ENCODE measurements around the gene SPECC1. TPM values are rescaled to one million over a fixed set of nuclear protein-coding genes. Genes with fewer than 3 reads are reported as not detected.
"Not testable (repeated sequence)": the region's sequence is repeated elsewhere in the genome, so short reads cannot be mapped to it uniquely, and the experiment has no call there.

Gene SPECC1
- total RNA-seq, 4 donors from 2014 or later, result 22.5 to 36.3 (median 33.2) TPM

DNA sequence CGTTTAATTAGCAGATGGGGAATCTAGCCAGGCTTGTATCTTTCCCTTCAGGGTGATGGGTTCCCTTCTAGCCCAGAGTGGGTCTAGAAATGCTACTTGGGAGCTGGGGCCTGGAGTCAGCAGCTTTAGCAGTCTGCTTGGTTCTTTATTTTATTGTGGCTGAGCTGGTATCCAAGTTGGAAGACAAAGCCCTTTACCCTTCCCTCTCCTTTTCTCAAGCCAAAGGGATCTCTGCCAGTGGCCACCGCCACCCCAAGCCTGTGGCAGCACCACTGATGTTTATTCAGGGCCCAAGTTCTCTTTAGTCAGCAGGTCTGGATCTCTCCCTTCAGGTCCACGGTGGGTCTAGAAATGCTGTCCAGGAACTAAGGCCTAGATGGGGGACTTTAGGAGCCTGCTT is 215.2 kb downstream of the SPECC1 start:
- 53 to 60% methylated on average over 2 of the region's 3 CpGs for WGBS, 2 donors (ENCODE audit: low coverage in 1 of 2)
- Histone ChIP-seq H3K4me1 (peaks cover 0 to 4% (median 0%) of the 10 kb centered on the region in 3 donors), H3K4me3 (no peak overlapping the region), H3K27me3 (no peaks in the 10 kb centered on the region), H3K36me3 (peaks cover 0 to 14% of the 10 kb centered on the region in 2 donors), H3K9me3 (no peaks in the 10 kb centered on the region), H3K27ac (no peak overlapping the region)
- no peak for TF ChIP-seq POLR2A (IDR thresholded peaks at IDR 0.05)
- no peak for TF ChIP-seq EP300 (IDR thresholded peaks at IDR 0.05)
- TF ChIP-seq, protein P1, sequence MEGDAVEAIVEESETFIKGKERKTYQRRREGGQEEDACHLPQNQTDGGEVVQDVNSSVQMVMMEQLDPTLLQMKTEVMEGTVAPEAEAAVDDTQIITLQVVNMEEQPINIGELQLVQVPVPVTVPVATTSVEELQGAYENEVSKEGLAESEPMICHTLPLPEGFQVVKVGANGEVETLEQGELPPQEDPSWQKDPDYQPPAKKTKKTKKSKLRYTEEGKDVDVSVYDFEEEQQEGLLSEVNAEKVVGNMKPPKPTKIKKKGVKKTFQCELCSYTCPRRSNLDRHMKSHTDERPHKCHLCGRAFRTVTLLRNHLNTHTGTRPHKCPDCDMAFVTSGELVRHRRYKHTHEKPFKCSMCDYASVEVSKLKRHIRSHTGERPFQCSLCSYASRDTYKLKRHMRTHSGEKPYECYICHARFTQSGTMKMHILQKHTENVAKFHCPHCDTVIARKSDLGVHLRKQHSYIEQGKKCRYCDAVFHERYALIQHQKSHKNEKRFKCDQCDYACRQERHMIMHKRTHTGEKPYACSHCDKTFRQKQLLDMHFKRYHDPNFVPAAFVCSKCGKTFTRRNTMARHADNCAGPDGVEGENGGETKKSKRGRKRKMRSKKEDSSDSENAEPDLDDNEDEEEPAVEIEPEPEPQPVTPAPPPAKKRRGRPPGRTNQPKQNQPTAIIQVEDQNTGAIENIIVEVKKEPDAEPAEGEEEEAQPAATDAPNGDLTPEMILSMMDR (IDR thresholded peaks at IDR 0.05), result no peak
- no peak for TF ChIP-seq POLR2AphosphoS5 (IDR thresholded peaks at IDR 0.05)
- ATAC-seq, result no peak

DNA sequence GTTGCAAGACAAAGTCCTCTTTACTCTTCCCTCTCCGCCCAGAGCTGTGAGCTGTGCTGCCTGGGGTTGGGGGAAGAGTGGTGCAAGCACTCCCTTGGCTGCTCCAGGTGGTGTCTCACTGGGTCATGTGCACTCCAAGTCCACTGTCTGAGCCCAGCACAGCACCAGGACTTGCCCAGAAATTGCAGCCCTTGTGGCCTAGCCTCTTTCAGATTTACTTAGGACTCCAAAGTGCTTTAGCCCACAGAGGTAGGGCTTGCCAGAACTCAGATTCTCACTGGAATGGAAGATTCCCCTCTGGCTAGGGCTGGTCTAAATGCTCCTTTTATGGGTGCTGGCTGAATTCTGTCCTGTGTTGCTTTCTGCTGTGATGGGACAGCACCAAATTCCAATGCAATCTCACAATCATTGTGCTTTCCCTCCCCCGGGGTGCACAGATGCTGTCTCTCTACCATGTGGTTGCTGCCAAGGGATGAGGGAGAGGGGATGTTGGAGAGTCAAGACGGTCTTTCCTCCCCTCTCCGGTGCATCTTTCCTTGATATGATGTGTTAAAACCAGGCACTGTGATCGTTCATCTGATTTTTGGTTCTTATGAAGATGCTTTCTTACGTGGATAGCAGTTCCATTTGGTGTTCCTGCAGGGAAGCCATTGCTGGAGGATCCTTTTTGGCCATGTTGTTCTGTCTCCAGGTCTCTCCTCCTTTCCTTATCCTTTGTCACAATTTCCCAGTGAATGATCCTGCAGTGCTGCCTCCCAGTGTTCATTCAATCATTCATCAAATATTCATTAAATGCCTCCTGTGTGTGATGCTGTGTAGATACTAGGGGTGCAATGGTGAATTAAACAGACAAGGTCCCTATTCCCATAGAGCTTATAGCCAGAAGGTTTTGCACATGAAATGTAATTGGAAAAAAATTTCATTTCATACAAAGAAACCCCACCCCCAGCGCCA is 216.3 kb downstream of the SPECC1 start:
- Histone ChIP-seq H3K27ac (no peak overlapping the region), H3K4me3 (no peak overlapping the region), H3K9me3 (no peaks in the 10 kb centered on the region), H3K4me1 (peaks cover 0 to 4% (median 0%) of the 10 kb centered on the region in 3 donors), H3K27me3 (no peaks in the 10 kb centered on the region), H3K36me3 (peaks cover 0 to 14% of the 10 kb centered on the region in 2 donors)
- WGBS, 2 donors (ENCODE audit: low coverage in 1 of 2), result 60 to 65% methylated on average over 2 to 6 of the region's 7 CpGs
- ATAC-seq, result no peak
- TF ChIP-seq POLR2AphosphoS5 (IDR thresholded peaks at IDR 0.05) (no peak), POLR2A (IDR thresholded peaks at IDR 0.05) (no peak), EP300 (IDR thresholded peaks at IDR 0.05) (no peak)
- TF ChIP-seq, protein P1 (IDR thresholded peaks at IDR 0.05), result no peak

DNA sequence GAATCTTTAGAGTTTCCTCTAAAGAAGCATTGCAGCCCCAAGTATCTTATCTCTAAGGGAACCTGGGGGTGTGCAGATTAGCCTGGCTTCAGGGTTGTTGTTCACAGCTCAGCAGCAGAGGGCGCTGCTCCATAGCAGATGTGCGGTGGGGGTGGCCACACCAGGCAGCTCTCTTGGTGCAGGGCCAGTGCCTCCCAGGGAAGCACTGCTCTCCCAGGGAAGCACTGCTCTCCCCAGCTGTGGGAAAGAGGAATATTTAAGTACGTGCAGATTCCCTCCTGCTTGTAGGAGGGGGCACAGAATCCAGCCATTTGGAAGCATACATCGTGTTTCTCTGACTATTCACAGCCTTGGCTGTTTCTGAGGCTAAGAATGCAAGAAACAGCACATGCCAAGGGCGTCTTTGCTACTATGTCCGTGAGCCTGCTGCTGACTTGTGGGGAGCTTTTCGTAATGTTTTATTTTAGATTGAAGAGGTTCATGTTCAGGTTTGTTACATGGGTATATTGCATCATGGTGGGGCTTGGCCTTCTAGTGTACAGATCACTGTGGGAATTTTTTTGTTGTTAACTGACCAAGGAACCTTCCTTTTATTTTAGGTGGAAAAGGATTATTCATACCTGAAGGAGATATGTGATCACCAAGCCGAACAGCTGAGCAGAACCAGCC is 217.8 kb downstream of the SPECC1 start:
- Histone ChIP-seq H3K27me3 (no peaks in the 10 kb centered on the region), H3K9me3 (no peaks in the 10 kb centered on the region), H3K4me3 (no peak overlapping the region), H3K36me3 (peaks cover 0 to 23% of the 10 kb centered on the region in 2 donors), H3K4me1 (peaks cover 0 to 4% (median 0%) of the 10 kb centered on the region in 3 donors), H3K27ac (no peak overlapping the region)
- peak; percentile 76 for ATAC-seq
- TF ChIP-seq, protein P1 (IDR thresholded peaks at IDR 0.05), result peak; percentile 57 to 84 (median 80)
- TF ChIP-seq EP300 (IDR thresholded peaks at IDR 0.05), result no peak
- 37 to 46% methylated on average over 4 to 5 of the region's 8 CpGs for WGBS, 2 donors (ENCODE audit: low coverage in 1 of 2)

DNA sequence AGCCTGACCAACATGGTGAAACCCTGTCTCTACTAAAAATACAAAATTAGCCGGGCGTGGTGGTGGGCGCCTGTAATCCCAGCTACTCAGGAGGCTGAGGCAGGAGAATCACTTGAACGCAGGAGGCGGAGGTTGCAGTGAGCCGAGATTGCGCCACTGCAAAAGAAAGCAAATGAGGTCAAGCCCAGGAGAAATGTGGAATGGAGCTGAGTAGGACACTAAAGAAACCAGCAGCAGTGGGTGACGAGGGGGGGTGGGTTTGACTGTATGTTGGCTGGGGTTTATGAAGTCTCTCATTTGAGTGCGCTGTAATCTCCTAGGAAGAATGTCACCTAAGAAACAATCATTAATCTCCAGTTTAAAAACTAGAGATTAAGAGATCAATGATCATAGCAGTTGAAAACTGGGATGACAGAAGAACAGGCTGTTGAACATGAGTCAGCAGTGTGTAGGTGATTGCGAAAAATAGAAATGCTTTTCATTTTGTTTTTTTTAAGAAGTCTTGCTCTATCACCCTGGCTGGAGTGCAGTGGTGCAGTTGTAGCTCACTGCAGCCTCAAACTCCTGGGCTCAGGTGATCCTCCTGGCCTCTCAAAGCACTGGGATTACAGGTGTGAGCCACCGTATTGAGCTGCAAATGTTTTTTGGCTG is 218.7 kb downstream of the SPECC1 start:
- not testable (repeated sequence) for H3K4me1 ChIP-seq, H3K9me3 ChIP-seq, H3K27ac ChIP-seq, H3K4me3 ChIP-seq, H3K27me3 ChIP-seq, ATAC-seq
- WGBS, 2 donors (ENCODE audit: low coverage in 1 of 2), result 93 to 100% methylated on average over 2 to 11 of the region's 11 CpGs
- H3K36me3 ChIP-seq, result peaks cover 0 to 32% of the 10 kb centered on the region in 2 donors

DNA sequence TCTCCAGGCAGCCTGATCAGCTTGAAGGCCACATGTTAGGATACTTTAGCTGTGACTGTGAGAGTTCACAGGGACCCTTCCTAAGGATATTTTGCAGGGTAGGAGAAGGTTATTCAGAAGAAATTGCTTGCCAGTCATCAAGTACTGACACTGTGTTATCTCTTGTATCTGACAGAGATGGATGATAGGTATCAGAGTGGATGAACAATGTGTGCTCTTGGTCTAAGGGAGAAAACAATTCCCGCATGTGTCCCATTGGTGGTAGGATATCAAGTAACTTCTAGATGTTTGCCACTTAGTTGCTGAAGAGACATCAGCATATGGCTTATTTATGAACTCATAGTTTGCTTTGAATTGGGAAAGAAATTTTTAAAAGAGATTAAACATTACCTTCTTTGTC is 219.3 kb downstream of the SPECC1 start:
- no peak for TF ChIP-seq EP300 (IDR thresholded peaks at IDR 0.05)
- TF ChIP-seq, protein P1 (IDR thresholded peaks at IDR 0.05), result no peak
- TF ChIP-seq POLR2A (IDR thresholded peaks at IDR 0.05), result no peak
- TF ChIP-seq POLR2AphosphoS5 (IDR thresholded peaks at IDR 0.05), result no peak
- no peak overlapping the region for H3K4me3 ChIP-seq
- peaks cover 0 to 35% of the 10 kb centered on the region in 2 donors for H3K36me3 ChIP-seq
- no peak overlapping the region for H3K27ac ChIP-seq
- H3K4me1 ChIP-seq, result peaks cover 0 to 4% (median 0%) of the 10 kb centered on the region in 3 donors
- WGBS, 2 donors (ENCODE audit: low coverage in 1 of 2), result 77 to 83% methylated on average over 1 of the region's 1 CpG
- no peak for ATAC-seq
- H3K9me3 ChIP-seq, result no peaks in the 10 kb centered on the region
- H3K27me3 ChIP-seq, result no peaks in the 10 kb centered on the region

Data from gastroesophageal sphincter (tissue), 4 donors.